GM12878 (cell line): ENCODE results near the gene VCPKMT. TPM values are rescaled to one million over a fixed set of nuclear protein-coding genes. Genes with fewer than 3 reads are reported as not detected.
A peak's percentile ranks its signal among the peaks of the same experiment; 100 is the strongest.

Source experiments
- ASH2L ChIP-seq: fragments of 300-600, 200-600 bp; sonication (generic); IDR thresholded peaks from 2 replicates; pipeline ENCODE4 v1.6.1; 2017; ENCODE audit warnings: low read depth, mild to moderate bottlenecking, borderline replicate concordance
- ATF3 ChIP-seq: IDR thresholded peaks from 2 replicates; pipeline ENCODE4 v1.6.1; 2011; ENCODE audit warnings: low read depth, mild to moderate bottlenecking, low read length, moderate library complexity, borderline replicate concordance; ENCODE audit errors: extremely low read depth
- ATF7 ChIP-seq: fragments of 450-650 bp; IDR thresholded peaks from 2 replicates; pipeline ENCODE4 v1.6.1; 2016; ENCODE audit warnings: low read depth, mild to moderate bottlenecking
- CBFB ChIP-seq: IDR thresholded peaks from 2 replicates; pipeline ENCODE4 v1.6.1; 2016; ENCODE audit warnings: antibody characterized with exemption, low read depth
- EGR1 ChIP-seq, 2 experiments: IDR thresholded peaks; 1 replicate in 1 of 2; 2 replicates in 1 of 2; pipeline ENCODE4 v1.6.1; 2011 to 2012; ENCODE audit warnings: low read depth in 2 of 2, low read length in 2 of 2, borderline replicate concordance in 1 of 2, mild to moderate bottlenecking in 1 of 2, moderate library complexity in 1 of 2
- EP300 ChIP-seq, 2 experiments: fragments of 150-350 bp in 1 of 2; IDR thresholded peaks; 2 replicates each; pipeline ENCODE4 v1.6.1; 2011 to 2012; ENCODE audit warnings: low read depth in 2 of 2, low read length in 2 of 2, borderline replicate concordance in 1 of 2, improper control_type of control experiment in 1 of 2, inconsistent platforms in 1 of 2; ENCODE audit not compliant: control insufficient read depth in 1 of 2
- IKZF1 ChIP-seq: fragments of 450-650 bp; conservative IDR thresholded peaks from 2 replicates; pipeline ENCODE4 v1.6.1; 2017; ENCODE audit warnings: antibody characterized with exemption, mild to moderate bottlenecking
- IKZF2 ChIP-seq, 2 experiments: fragments of 450-650 bp; IDR thresholded peaks; 2 replicates each; pipeline ENCODE4 v1.6.1; 2017; ENCODE audit warnings: mild to moderate bottlenecking in 2 of 2, moderate library complexity in 2 of 2
- MAX ChIP-seq: IDR thresholded peaks from 2 replicates; pipeline ENCODE4 v1.6.1; 2012; ENCODE audit warnings: low read depth, low read length, improper control_type of control experiment
- MLLT1 ChIP-seq: fragments of 450-650 bp; IDR thresholded peaks from 2 replicates; pipeline ENCODE4 v1.6.1; 2016; ENCODE audit warnings: mild to moderate bottlenecking
- MTA3 ChIP-seq: IDR thresholded peaks from 2 replicates; pipeline ENCODE4 v1.6.1; 2012; ENCODE audit warnings: low read length, inconsistent platforms, borderline replicate concordance
- NFIC ChIP-seq: IDR thresholded peaks from 2 replicates; pipeline ENCODE4 v1.6.1; 2012; ENCODE audit warnings: low read depth, mild to moderate bottlenecking, inconsistent platforms, low read length, moderate library complexity
- NFYB ChIP-seq: IDR thresholded peaks from 2 replicates; pipeline ENCODE4 v1.6.1; 2011; ENCODE audit warnings: low read depth, mild to moderate bottlenecking, low read length, improper control_type of control experiment, moderate library complexity; ENCODE audit not compliant: insufficient read depth
- NR2F1 ChIP-seq: fragments of 450-650 bp; conservative IDR thresholded peaks from 2 replicates; pipeline ENCODE4 v1.6.1; 2017; ENCODE audit warnings: mild to moderate bottlenecking
- NRF1 ChIP-seq: conservative IDR thresholded peaks from 2 replicates; pipeline ENCODE4 v1.6.1; 2011; ENCODE audit warnings: mild to moderate bottlenecking, low read depth, low read length, improper control_type of control experiment
- POLR2AphosphoS5 ChIP-seq: IDR thresholded peaks from 2 replicates; pipeline ENCODE4 v1.6.1; 2011; ENCODE audit warnings: mild to moderate bottlenecking, low read length, inconsistent platforms
- RUNX3 ChIP-seq: IDR thresholded peaks from 2 replicates; pipeline ENCODE4 v1.6.1; 2012; ENCODE audit warnings: low read length, inconsistent platforms
- SP1 ChIP-seq: IDR thresholded peaks from one replicate; pipeline ENCODE4 v1.6.1; 2011; ENCODE audit warnings: low read depth, low read length
- TBL1XR1 ChIP-seq: IDR thresholded peaks from 2 replicates; pipeline ENCODE4 v1.6.1; 2012; ENCODE audit warnings: low read depth, low read length, improper control_type of control experiment
- TCF12 ChIP-seq: IDR thresholded peaks from 2 replicates; pipeline ENCODE4 v1.6.1; 2011; ENCODE audit warnings: low read depth, mild to moderate bottlenecking, low read length
- ZNF384 ChIP-seq: IDR thresholded peaks from 2 replicates; pipeline ENCODE4 v1.6.1; 2012; ENCODE audit warnings: low read depth, mild to moderate bottlenecking, low read length, improper control_type of control experiment, borderline replicate concordance
- polyA plus RNA-seq, 11 experiments: library from polyadenylated mRNA; depleted of rRNA in 4 of 11; unstranded in 6 of 11; stranded (reverse) in 5 of 11; fragments of >200 nt; fragmentation: Nextera tagmentation in 4 of 11; fragmentation: Illumina TruSeq in 1 of 11; extraction: Ambion mirVana in 4 of 11; extraction: Trizol in 1 of 11; gene quantifications; 1 replicate in 1 of 11; 2 replicates in 10 of 11; pipeline versions ENCODE4 v1.2.1 to v1.2.3, GENCODE V29; 2011 to 2016; ENCODE audit warnings: inconsistent platforms in 2 of 11, missing spikeins in 2 of 11, low read depth in 1 of 11
- total RNA-seq, 4 experiments: library from RNA; depleted of rRNA in 3 of 4; stranded (reverse); fragments of >200 nt in 3 of 4; fragmentation: Illumina TruSeq in 1 of 4; extraction: Trizol in 1 of 4; gene quantifications; 2 replicates each; pipeline versions ENCODE4 v1.2.1 to v1.2.3, GENCODE V29; 2013 to 2021
- TF ChIP-seq, protein P1 (sequence below): fragments of 450-650 bp; IDR thresholded peaks from 2 replicates; pipeline ENCODE4 v1.6.1; 2017; ENCODE audit warnings: mild to moderate bottlenecking, low read depth, inconsistent platforms; ENCODE audit not compliant: poor library complexity, severe bottlenecking
- TF ChIP-seq, protein P2 (sequence below): fragments of 450-650 bp; IDR thresholded peaks from 2 replicates; pipeline ENCODE4 v1.6.1; 2017; ENCODE audit warnings: mild to moderate bottlenecking

The VCPKMT gene
- total and polyA plus RNA-seq, 10 of the 15 experiments (the other 5 are each of a cell fraction or from before 2014, with no cell fraction given), result 8.5 to 18.4 (median 12.8) TPM

DNA sequence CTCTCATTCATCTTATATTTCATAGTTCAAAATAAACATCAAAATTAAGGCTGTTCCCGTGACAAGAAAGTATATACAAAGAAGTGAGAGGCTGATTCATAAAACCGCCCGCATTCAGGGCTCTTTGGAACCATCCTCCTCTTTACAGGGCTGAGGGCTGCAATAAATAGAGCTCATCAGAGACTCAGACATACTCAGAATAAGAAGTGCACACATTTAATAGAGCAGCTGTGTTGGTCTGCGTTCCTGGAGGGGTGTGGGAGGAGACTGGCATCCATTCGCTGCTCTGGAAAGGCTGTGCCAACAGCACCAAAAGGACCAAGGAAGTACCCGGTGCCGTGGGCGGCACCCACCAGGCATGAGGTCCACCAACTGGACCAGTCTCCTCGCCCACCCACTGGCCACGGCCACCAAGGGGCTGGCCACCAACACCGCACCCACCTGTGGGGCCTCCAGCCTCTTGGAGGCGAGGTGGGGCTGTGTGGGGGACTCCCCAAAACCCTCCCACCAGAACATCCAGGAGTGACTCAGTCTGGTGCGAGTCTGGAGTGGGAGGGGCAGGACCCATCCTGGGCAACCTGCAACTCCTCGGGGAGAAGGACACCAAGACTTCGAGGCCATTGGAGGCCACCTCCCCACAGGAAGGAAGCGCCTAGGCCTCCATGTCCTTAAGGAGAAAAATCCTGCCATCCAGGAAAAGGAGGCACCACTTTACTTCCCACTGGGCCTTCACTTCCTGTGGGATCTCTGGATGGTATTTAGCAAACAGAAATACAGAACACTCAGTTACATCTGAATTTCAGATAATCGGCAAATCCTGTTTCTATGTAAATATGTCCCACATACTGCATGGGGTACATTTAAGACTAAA, 32.7 kb downstream of the VCPKMT start (continued):
- no peak for TF ChIP-seq MAX
- TF ChIP-seq NRF1, result no peak
- TF ChIP-seq TCF12, result 0 out of 2 replicates have a peak, but pooled peaks have one; percentile 65
- peak; percentile 37; the same call in 1 of the 2 replicates for TF ChIP-seq CBFB
- no peak for TF ChIP-seq SP1
- no peak; the same call in none of the 2 replicates for TF ChIP-seq ATF7
- peak; percentile 68 to 82 for TF ChIP-seq IKZF2 (IDR thresholded peaks at IDR 0.05)
- TF ChIP-seq, protein P1, sequence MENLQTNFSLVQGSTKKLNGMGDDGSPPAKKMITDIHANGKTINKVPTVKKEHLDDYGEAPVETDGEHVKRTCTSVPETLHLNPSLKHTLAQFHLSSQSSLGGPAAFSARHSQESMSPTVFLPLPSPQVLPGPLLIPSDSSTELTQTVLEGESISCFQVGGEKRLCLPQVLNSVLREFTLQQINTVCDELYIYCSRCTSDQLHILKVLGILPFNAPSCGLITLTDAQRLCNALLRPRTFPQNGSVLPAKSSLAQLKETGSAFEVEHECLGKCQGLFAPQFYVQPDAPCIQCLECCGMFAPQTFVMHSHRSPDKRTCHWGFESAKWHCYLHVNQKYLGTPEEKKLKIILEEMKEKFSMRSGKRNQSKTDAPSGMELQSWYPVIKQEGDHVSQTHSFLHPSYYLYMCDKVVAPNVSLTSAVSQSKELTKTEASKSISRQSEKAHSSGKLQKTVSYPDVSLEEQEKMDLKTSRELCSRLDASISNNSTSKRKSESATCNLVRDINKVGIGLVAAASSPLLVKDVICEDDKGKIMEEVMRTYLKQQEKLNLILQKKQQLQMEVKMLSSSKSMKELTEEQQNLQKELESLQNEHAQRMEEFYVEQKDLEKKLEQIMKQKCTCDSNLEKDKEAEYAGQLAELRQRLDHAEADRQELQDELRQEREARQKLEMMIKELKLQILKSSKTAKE, result peak; percentile 66
- peak; percentile 68; the same call in 1 of the 2 replicates for TF ChIP-seq POLR2AphosphoS5
- TF ChIP-seq ZNF384, result no peak
- 0 out of 2 replicates have a peak, but pooled peaks have one; percentile 59 for TF ChIP-seq NFIC
- TF ChIP-seq EP300 (IDR thresholded peaks at IDR 0.05; ENCODE audit: borderline replicate concordance in 1 of 2, control insufficient read depth in 1 of 2, low read depth in 2 of 2, low read length in 2 of 2), result no peak; a peak in 1 of 4 replicates
- peak; percentile 30; the same call in 1 of the 2 replicates for TF ChIP-seq NR2F1
- no peak for TF ChIP-seq ASH2L
- TF ChIP-seq MLLT1, result no peak; the same call in 1 of the 2 replicates
- peak; percentile 87 for TF ChIP-seq MTA3
- peak; percentile 18; the same call in 1 of the 2 replicates for TF ChIP-seq TBL1XR1
- TF ChIP-seq RUNX3, result peak; percentile 63
- TF ChIP-seq EGR1 (IDR thresholded peaks at IDR 0.05; ENCODE audit: borderline replicate concordance in 1 of 2, low read depth in 2 of 2, low read length in 2 of 2), result peak in 1 of 2 experiments; percentile 66; a peak in 1 of 3 replicates
- TF ChIP-seq ATF3, result no peak
- TF ChIP-seq, protein P2, sequence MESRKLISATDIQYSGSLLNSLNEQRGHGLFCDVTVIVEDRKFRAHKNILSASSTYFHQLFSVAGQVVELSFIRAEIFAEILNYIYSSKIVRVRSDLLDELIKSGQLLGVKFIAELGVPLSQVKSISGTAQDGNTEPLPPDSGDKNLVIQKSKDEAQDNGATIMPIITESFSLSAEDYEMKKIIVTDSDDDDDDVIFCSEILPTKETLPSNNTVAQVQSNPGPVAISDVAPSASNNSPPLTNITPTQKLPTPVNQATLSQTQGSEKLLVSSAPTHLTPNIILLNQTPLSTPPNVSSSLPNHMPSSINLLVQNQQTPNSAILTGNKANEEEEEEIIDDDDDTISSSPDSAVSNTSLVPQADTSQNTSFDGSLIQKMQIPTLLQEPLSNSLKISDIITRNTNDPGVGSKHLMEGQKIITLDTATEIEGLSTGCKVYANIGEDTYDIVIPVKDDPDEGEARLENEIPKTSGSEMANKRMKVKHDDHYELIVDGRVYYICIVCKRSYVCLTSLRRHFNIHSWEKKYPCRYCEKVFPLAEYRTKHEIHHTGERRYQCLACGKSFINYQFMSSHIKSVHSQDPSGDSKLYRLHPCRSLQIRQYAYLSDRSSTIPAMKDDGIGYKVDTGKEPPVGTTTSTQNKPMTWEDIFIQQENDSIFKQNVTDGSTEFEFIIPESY, result no peak
- TF ChIP-seq NFYB, result no peak
- peak; percentile 76 for TF ChIP-seq IKZF1
